K562 (cell line): ENCODE results near the gene EZH2. TPM values are rescaled to one million over a fixed set of nuclear protein-coding genes. Genes with fewer than 3 reads are reported as not detected.

Experiments
- ATAC-seq: fragments of 200-7000 bp; cut with Tn5 transposase; 3 replicates; pipeline ENCODE4 v1.9.1; 2020; ENCODE audit warnings: moderate library complexity
- BruUV-seq: library from RNA; stranded (reverse); fragments of 400-500 nt; replicated peaks from 2 replicates; lab custom pipeline; 2021; lab: Mats Ljungman, UMichigan
- CTCF ChIA-PET: fragments of 300-600 bp; formaldehyde crosslinking; extraction: SDS; loops from one replicate; lab custom pipeline; 2021; ENCODE audit warnings: low intra/inter-chr PET ratio; lab: Yijun Ruan, JAX
- POLR2A ChIA-PET: fragments of 300-600, 350-650 bp; sonication (Branson Sonifier 250); formaldehyde crosslinking; extraction: SDS; loops from one replicate; lab custom pipeline; 2021; ENCODE audit warnings: antibody characterized with exemption, inconsistent platforms; lab: Yijun Ruan, JAX
- DNase-seq, 4 experiments: peaks; one replicate each; pipeline versions ENCODE4 v3.0.0 to v3.0.0-alpha.2; 2011 to 2018; ENCODE audit warnings: low spot score in 3 of 4, mixed read lengths in 3 of 4; ENCODE audit errors: extremely low read depth in 1 of 4
- FAIRE-seq: peaks from 2 replicates; lab custom pipeline; 2011; peaks lifted over from hg19 to GRCh38; lab: Jason Lieb, UNC
- H2AFZ ChIP-seq: 2 replicates; pipeline ENCODE4 v1.6.0; 2011; ENCODE audit warnings: low read depth, low read length, control low read depth, inconsistent platforms
- H3K27ac ChIP-seq: fragments of 200-600 bp; 3 replicates; pipeline ENCODE4 v1.8.0; 2011; ENCODE audit warnings: low read depth, mild to moderate bottlenecking, control low read depth, inconsistent platforms, low read length, moderate library complexity, mixed read lengths; ENCODE audit errors: extremely low read depth
- H3K27me3 ChIP-seq, 2 experiments: fragments of 300-600 bp in 1 of 2; 2 replicates in 1 of 2; 3 replicates in 1 of 2; pipeline versions ENCODE4 v1.6.0 to v1.8.0; 2011; ENCODE audit warnings: inconsistent platforms in 2 of 2, low read length in 2 of 2, mild to moderate bottlenecking in 1 of 2, mixed read lengths in 1 of 2, moderate library complexity in 1 of 2; ENCODE audit not compliant: control insufficient read depth in 2 of 2, insufficient read depth in 2 of 2
- H3K36me3 ChIP-seq: fragments of 300-600 bp; 3 replicates; pipeline ENCODE4 v1.8.0; 2011; ENCODE audit warnings: mild to moderate bottlenecking, low read length, inconsistent platforms; ENCODE audit not compliant: control insufficient read depth, insufficient read depth
- H3K4me1 ChIP-seq, 2 experiments: fragments of 200-600 bp in 1 of 2; replicated peaks in 1 of 2; 2 replicates in 1 of 2; 3 replicates in 1 of 2; pipeline versions ENCODE4 v1.5.1 to v1.8.0; 2011; ENCODE audit warnings: inconsistent platforms in 2 of 2, low read length in 2 of 2, mild to moderate bottlenecking in 1 of 2, mixed read lengths in 1 of 2, moderate library complexity in 1 of 2; ENCODE audit not compliant: control insufficient read depth in 2 of 2, insufficient read depth in 2 of 2
- H3K4me2 ChIP-seq: 2 replicates; pipeline ENCODE4 v1.6.1; 2011; ENCODE audit warnings: low read length, control low read depth, inconsistent platforms, mixed read lengths; ENCODE audit not compliant: insufficient read depth
- H3K4me3 ChIP-seq: fragments of 200-600 bp; sonication (generic), shearing (Covaris generic); 2 replicates; pipeline ENCODE4 v1.5.1; 2016; ENCODE audit warnings: control low read depth, inconsistent platforms
- H3K79me2 ChIP-seq: fragments of 200-600 bp; 3 replicates; pipeline ENCODE4 v1.8.0; 2011; ENCODE audit warnings: low read length, inconsistent platforms; ENCODE audit not compliant: control insufficient read depth, insufficient read depth
- H3K9ac ChIP-seq, 2 experiments: 2 replicates each; pipeline versions ENCODE4 v1.6.0 to v1.6.1; 2011; ENCODE audit warnings: low read depth in 2 of 2, low read length in 2 of 2, control low read depth in 1 of 2, inconsistent platforms in 1 of 2, mild to moderate bottlenecking in 1 of 2, mixed read lengths in 1 of 2; ENCODE audit not compliant: insufficient read depth in 1 of 2
- H3K9me1 ChIP-seq: one replicate; pipeline ENCODE4 v1.6.0; 2011; ENCODE audit warnings: inconsistent platforms, mild to moderate bottlenecking, low read length, moderate library complexity; ENCODE audit not compliant: control insufficient read depth, insufficient read depth
- H3K9me3 ChIP-seq: replicated peaks from 2 replicates; pipeline ENCODE4 v1.5.1; 2011; ENCODE audit warnings: low read depth, low read length, inconsistent platforms; ENCODE audit not compliant: control insufficient read depth, insufficient read depth
- H4K20me1 ChIP-seq: replicated peaks from 2 replicates; pipeline ENCODE4 v1.6.1; 2011; ENCODE audit warnings: low read length, inconsistent platforms, mixed read lengths; ENCODE audit not compliant: control insufficient read depth, insufficient read depth
- ADNP ChIP-seq: fragments of 200-800 bp; sonication (Bioruptor generic); IDR thresholded peaks from 2 replicates; pipeline ENCODE4 v1.6.1; 2016; ENCODE audit warnings: missing genetic modification characterization, missing compliant biosample characterization
- CBFA2T2 ChIP-seq: fragments of 450-650 bp; conservative IDR thresholded peaks from 2 replicates; pipeline ENCODE4 v1.6.1; 2017; ENCODE audit warnings: mild to moderate bottlenecking
- MNT ChIP-seq, 2 experiments: fragments of 450-650 bp; conservative IDR thresholded peaks; 2 replicates each; pipeline ENCODE4 v1.6.1; 2017; ENCODE audit warnings: mild to moderate bottlenecking in 2 of 2, moderate library complexity in 2 of 2
- RAD21 ChIP-seq, 2 experiments: fragments of 250-450 bp in 1 of 2; fragments of 450-650 bp in 1 of 2; sonication (Bioruptor Pico) in 1 of 2; formaldehyde crosslinking in 1 of 2; IDR thresholded peaks in 1 of 2; conservative IDR thresholded peaks in 1 of 2; 2 replicates each; pipeline versions ENCODE4 v1.4.0 to v1.8.0; 2020 to 2022; ENCODE audit warnings: mild to moderate bottlenecking in 2 of 2, moderate library complexity in 1 of 2
- SMAD1 ChIP-seq: fragments of 150-350 bp; IDR thresholded peaks from 2 replicates; pipeline ENCODE4 v1.6.1; 2014; ENCODE audit warnings: low read length, low read depth; ENCODE audit not compliant: partially characterized antibody
- ZNF384 ChIP-seq: IDR thresholded peaks from 2 replicates; pipeline ENCODE4 v1.6.1; 2012; ENCODE audit warnings: low read depth, low read length, improper control_type of control experiment
- WGBS: fragments of 100-300 bp; shearing (Covaris generic); methylation state at CpG from one replicate; pipeline ENCODE4 v1.1.6; 2016; ENCODE audit warnings: low coverage, mixed read lengths; ENCODE audit not compliant: insufficient coverage; ENCODE audit errors: missing lambda C conversion rate; 5-methylcytosine and 5-hydroxymethylcytosine counted together
- in situ Hi-C: fragments of 300-500 bp; cut with MboI; formaldehyde crosslinking; loops from 4 replicates; pipeline ENCODE4 v1.15.0; 2018; ENCODE audit warnings: inconsistent platforms, mixed read lengths
- intact Hi-C: fragments of 100-400 bp; cut with micrococcal nuclease; formaldehyde crosslinking; loops from 2 replicates; pipeline ENCODE4 v1.14.2; 2022
- polyA plus RNA-seq, 8 experiments: library from polyadenylated mRNA; depleted of rRNA in 4 of 8; stranded (reverse) in 5 of 8; unstranded in 3 of 8; fragments of >200 nt; fragmentation: Nextera tagmentation in 2 of 8; fragmentation: Illumina TruSeq in 1 of 8; extraction: Ambion mirVana in 2 of 8; extraction: Trizol in 1 of 8; gene quantifications; 2 replicates each; pipeline versions ENCODE4 v1.2.1 to v1.2.3, GENCODE V29; 2011 to 2014; ENCODE audit warnings: inconsistent platforms in 1 of 8, missing spikeins in 1 of 8
- total RNA-seq, 7 experiments: library from RNA; depleted of rRNA in 6 of 7; stranded (reverse); fragments of >200 nt in 6 of 7; fragmentation: Illumina TruSeq in 2 of 7; extraction: Trizol in 2 of 7; gene quantifications; 2 replicates each; pipeline versions ENCODE4 v1.2.1 to v1.2.3, GENCODE V29; 2011 to 2021; ENCODE audit warnings: low replicate concordance in 1 of 7

The EZH2 gene
- total and polyA plus RNA-seq, 9 of the 15 experiments (the other 6 are each of a cell fraction or from before 2014, with no cell fraction given), result 48.7 to 175 (median 98.6) TPM

DNA sequence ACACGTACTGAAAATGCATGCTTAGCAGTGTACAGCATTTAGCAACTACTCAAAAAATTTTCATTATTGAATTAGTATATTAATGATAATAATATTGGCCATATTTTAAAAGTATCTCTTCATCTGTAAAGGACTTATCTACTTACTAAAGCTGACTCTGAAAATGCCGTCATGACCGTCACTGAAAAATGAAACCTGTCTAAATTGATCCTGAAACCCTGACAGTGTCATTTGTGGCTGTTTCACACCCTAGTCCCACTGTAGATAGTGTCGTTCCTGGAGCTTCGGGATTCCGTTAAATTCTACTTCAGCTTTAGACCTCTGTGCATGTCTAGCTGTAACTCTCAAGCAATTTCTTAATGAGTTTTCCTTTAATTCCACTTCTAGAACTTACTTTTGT, 35.8 kb upstream of the EZH2 start:
- Histone ChIP-seq H3K27me3 (no peaks in the 10 kb centered on the region), H3K9ac (no peak overlapping the region), H3K4me3 (no peak overlapping the region), H3K79me2 (no peaks in the 10 kb centered on the region), H2AFZ (no peak overlapping the region), H3K9me3 (no peaks in the 10 kb centered on the region), H3K9me1 (no peaks in the 10 kb centered on the region), H3K4me2 (no peak overlapping the region), H3K27ac (no peak overlapping the region), H3K4me1 (peaks cover 0 to under 1% of the 10 kb centered on the region in 2 experiments; a peak in 1 of 5 replicates), H4K20me1 (no peaks in the 10 kb centered on the region), H3K36me3 (no peaks in the 10 kb centered on the region)
- in situ Hi-C loops, result no loop called here
- ChIA-PET CTCF (no interaction called here), POLR2A (interaction anchor here (0.7 to 1.7 kb wide), 3 partner anchors 19 to 31 kb away, joined by 3 to 4 read pairs (median 4); no protein-coding TSS in a partner anchor)
- no TSS peak for BruUV-seq
- TF ChIP-seq CBFA2T2 (no peak), MNT (conservative IDR thresholded peaks at IDR 0.05) (no peak), SMAD1 (no peak), RAD21 (CRISPR knock-in tag; conservative IDR thresholded peaks at IDR 0.05 in 1 of 2, IDR thresholded peaks at IDR 0.05 in 1 of 2) (no peak), ADNP (tag) (no peak), ZNF384 (no peak)
- DNase-seq (no peak), ATAC-seq (no peak), FAIRE-seq (no peak)
- WGBS, result 35% methylated on average over 6 of the region's 6 CpGs
- intact Hi-C loops, result no loop called here
